GM15510 (cell line): ENCODE measurements around the gene CDCA4.

ENCODE experiments used
- POLR2A ChIP-seq: IDR thresholded peaks from 3 replicates; pipeline ENCODE4 v1.6.1; 2011; ENCODE audit warnings: borderline replicate concordance; ENCODE audit not compliant: insufficient read length; ENCODE audit errors: extremely low read depth

CDCA4 gene

GRCh38 chr14:104989236-104989950 is 31.5 kb downstream of the CDCA4 start:
- TF ChIP-seq POLR2A, result no peak

GRCh38 chr14:104986487-104987164 is 34.3 kb downstream of the CDCA4 start:
- no peak for TF ChIP-seq POLR2A

GRCh38 chr14:104985675-104986486 is 35.0 kb downstream of the CDCA4 start, which contains the start of gene CLBA1:
TSS of gene CLBA1 (plus strand) at chr14:104985788. CDS start at chr14:104986432, 644 bp downstream.
- peak; percentile 16 for TF ChIP-seq POLR2A

GRCh38 chr14:104984056-104984894 is 36.6 kb downstream of the CDCA4 start:
- no peak for TF ChIP-seq POLR2A

- TF ChIP-seq POLR2A, result no peak
These were observed 37.6 kb downstream of the CDCA4 start for GRCh38 chr14:104983231-104983721.

- no peak for TF ChIP-seq POLR2A
These were observed 38.2 kb downstream of the CDCA4 start for GRCh38 chr14:104982548-104983230.

GRCh38 chr14:104981699-104982541 is 39.0 kb downstream of the CDCA4 start:
- TF ChIP-seq POLR2A, result no peak

GRCh38 chr14:104980611-104981531 is 40.0 kb downstream of the CDCA4 start:
- TF ChIP-seq POLR2A, result no peak

GRCh38 chr14:104979758-104980610 is 40.9 kb downstream of the CDCA4 start:
- TF ChIP-seq POLR2A, result no peak

GRCh38 chr14:104978746-104979691 is 41.9 kb downstream of the CDCA4 start:
- TF ChIP-seq POLR2A, result no peak
